HG02623 (cell line): ENCODE data around the gene AKNA.

ENCODE experiments used
- ATAC-seq: cut with Tn5 transposase; IDR thresholded peaks from one replicate; pipeline ENCODE4 v1.9.1; 2021; ENCODE audit warnings: moderate library complexity; ENCODE audit not compliant: unreplicated experiment

Gene AKNA

DNA sequence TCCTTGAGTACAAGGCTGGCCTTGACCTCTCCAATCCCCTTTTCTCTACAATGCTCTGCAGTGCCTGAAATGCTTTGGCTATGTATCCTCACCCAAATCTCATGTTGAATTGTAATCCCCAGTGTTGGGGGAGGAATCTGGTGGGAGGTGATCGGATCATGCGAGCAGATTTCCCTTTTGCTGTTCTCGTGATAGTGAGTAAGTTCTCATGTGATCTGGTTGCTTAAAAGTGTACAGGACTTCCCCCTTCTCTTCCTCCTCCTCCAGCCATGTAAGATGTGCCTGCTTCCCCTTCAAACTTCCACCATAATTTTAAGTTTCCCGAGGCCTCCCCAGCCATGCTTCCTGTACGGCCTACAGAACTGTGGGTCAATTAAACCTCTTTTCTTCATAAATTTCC is 28.5 kb upstream of the AKNA start:
- ATAC-seq, result no peak

DNA sequence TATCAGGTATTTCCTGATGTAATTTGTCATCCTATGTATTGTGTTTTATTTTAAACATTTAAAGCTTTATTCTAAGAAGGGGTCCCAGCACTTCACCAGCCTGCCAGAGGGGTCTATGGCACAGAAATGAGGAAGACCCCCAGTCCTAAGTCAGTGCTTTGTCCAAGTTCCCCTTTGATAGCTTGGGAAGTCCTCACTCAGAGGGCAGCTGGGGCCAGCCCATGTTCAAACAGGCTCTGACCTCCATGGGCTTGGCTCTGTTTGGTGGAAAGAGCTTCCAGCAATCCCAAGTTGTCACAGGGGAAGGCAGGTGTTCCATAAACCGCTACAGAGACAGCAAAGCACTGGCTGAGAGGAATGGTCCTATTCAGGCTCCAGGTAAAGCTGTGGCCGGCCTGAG is 26.6 kb upstream of the AKNA start:
- no peak for ATAC-seq

DNA sequence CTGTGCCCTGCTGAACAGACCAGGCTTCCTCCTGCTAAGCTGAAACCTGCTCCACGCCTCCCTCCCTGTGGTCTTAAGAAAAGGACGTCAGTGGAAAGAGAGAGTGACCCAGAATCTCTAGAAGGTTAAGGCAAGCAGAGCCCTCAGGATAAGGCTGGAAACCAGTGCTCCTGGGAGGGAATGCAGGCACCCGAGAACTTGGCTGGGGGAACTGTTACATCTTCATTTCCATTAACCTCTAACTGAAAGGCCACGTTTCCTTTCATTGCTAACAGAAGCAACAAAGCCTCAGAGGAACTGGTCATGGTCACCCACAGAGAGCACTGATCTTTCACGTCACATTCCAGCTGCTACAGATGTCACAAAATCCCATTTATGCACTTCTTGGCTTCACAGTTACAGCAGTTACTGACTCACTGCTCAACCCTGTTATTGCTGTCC is 26.1 kb upstream of the AKNA start:
- no peak for ATAC-seq

DNA sequence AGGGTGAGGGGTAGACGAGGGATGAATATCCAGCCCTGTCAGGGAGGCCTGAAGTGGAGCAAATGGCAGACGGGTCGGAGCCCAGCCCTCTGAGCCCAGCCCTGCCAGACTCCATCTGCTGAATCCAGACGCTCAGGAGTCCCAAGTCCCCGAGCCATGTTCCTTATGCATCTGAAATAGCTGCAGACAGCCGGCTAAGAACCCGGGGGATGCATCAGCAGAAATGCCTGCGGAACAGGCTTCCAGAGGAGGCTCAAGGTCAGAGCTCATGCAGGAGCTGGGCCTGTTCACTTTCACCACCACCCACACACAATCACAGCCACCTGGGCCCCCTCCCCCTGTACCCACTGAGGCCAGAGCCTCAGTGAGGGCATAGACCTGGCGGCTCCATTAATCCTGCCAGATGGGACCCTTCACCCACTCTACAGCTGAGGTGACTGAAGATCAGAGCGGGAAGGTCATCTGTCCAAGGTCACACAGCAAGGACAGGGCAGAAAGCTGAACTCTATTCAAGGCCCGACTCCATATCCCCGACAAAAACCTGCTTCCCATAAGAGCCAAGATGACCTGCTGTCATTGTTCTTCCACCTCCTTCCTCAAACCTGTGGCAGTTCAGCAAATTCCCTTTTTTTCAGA is 24.4 kb upstream of the AKNA start:
- no peak for ATAC-seq

DNA sequence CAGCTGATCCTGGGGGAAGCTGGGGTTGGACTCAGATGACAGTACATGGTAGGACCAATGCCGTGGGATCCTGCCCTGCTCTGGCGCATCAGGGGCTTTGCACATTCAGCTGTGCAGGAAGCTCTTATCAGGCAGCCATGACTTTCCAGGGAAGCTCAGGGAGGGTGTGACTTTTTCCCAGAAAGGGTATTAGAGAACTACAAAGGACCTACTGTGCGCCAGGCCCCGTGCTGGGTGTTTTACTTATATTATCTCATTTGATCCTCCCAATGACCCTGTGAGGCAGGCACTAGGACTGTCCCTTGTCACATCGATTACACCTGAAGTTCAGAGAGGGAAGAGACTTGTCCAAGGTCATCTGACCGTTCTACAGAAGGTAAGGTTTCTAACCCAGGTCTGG is 23.7 kb upstream of the AKNA start:
- no peak for ATAC-seq

DNA sequence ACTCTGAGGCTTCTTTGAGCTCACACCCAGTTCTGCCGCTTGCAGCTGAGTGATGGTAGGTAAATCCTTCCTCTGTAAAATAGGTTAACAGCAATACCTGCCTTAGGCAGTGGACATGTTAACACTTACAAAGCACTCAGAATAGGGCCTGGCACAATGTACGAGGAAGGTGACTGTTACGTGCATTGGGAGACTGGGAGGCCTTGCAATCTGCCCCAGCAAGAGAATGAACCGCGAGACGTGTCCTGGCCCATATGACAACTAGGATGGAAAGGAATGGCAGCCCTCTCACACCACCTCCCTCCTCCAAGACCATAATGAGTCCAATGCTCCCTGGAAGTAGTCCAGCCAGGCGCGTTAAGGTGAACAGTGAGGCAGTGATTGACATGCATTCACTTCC is 23.1 kb upstream of the AKNA start:
- no peak for ATAC-seq

DNA sequence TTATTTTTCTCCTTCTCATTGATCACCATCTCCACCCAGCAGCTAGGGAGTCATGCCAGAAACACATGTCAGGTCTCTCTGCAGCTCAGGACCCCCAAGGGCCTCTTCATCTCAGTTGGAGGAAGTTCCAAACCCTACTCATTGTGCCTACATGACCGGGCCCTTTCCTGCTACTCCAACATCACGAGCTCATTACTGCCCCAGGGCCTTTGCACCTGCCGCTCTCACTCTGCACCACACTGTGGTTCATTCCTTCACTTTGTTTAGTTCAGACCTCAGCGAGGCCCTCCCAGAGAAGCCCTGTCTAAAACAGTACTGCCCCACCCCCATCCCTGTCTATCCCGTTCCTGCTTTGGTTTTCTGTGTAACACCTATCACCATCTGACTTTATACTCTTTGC is 22.1 kb upstream of the AKNA start:
- no peak for ATAC-seq

DNA sequence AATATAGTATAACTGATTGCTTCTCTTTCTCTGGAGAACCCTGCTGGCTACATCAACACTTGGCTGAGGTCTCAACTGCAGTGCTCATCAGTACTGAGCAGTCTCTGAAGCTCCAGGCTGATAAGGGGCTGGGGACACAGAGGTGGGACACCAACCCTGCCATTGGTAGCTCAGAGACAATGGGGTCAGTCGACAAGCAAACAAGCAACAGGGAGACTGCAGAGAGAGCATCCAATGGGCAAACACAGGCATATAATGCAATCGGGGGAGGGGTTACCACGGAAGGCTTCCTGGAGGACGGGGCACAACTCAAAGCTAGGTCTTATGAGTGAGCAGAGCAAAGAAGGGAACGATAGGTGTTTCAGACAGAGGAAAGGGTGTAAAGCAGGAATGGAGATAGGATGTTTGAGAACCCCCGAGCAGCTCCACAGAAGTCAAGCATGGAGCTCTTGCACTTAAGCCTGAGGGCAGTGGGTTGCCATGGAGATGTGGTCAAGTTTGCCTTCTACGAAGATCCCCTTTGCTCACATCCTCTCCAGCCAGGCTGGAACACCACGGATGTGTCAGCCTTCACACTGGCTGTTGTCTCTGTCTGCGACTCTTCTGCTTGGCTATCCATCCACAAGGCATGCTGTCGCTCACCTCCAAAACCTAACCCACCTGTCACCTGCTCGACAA is 21.5 kb upstream of the AKNA start:
- ATAC-seq, result no peak

DNA sequence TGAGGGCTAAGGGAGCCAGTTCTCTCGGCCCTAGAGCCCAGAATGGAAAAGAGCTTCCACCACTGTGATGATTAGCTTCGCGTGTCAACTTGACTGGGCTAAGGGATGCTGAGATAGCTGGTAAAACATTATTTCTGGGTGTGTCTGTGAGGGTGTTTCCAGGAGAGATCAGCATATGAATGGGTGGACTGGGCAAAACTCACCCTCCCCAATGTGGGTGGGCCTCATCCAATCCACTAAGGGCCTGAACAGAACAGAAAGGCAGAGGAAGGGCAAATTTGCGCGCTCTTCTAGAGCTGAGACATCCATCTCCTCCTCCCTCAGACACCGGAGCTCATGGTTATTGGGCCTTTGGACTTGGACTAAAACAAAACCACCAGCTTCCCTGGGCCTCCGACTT is 20.9 kb upstream of the AKNA start:
- no peak for ATAC-seq

DNA sequence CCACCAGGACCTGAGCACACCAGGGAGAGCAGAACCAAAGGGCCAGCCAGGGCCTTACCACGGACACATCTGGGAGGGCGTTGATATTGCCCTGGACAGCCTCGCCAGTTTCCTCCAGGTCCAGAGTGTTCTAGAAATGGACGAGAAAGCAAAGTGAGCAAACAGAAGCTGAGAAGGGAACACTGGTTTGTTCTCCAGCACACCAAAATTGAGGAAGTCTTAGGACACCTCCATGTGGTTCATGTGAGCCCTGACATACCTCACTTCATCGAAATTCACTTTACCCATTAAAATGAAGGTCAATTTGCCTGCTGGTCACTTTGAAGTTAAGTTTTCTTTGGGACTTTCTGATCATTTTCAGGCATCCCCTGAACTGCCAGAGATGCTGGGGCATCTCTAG is 20.1 kb upstream of the AKNA start:
- ATAC-seq, result no peak

DNA sequence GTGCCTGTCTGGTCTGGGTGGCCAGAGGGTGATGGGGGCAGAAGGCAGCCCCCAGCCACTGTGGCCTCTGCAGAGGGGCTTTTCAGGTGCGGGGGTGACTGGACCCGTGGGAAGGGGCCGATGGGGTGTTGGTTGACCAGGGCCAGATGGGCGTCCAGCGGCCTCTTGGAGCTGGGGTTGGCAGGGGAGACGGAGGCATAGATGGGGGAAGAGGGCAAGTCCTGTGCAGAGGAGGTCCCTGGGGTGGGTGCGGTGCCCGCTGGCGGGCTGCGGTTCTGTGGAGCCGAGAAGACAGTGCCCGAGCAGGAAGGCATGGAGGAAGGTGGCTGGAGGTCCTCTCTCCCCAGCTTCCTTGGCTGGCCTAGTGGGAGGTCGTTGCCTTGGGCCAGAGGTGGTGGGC is 18.7 kb upstream of the AKNA start:
- no peak for ATAC-seq

DNA sequence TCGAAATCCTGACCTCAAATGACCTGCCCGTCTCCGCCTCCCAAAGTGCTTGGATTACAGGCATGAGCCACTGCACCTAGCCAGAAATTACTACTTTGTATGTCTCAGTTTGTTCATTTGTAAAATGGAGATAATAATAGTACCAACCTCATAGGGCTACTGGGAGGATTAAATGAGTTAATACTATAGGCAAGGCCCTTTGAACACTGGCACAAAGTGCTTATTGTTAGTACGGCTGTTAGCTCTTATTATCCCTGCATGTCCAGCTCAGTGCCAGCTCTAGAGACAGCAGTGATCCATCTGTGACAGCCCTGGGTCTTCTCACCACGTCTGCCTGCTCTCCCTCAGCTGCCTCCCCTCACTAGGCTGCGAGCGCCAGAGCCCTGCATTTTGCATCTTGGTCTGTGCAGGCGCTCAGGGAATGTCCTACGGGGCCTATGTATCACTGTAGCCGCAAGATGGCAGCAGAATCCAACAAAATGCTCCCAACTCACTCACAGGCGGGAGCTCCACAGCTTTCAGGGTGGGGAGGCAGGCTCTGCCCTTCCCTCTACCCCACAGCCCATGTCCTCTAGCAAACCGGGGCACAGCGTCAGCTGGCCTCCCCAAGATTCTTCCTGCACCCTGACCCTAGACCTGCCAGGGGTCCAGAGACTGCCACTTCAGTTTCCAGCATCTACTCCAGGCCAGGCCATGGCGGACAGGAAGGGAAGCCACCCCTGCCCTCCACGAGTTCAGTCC is 17.7 kb upstream of the AKNA start:
- peak; percentile 90 for ATAC-seq

DNA sequence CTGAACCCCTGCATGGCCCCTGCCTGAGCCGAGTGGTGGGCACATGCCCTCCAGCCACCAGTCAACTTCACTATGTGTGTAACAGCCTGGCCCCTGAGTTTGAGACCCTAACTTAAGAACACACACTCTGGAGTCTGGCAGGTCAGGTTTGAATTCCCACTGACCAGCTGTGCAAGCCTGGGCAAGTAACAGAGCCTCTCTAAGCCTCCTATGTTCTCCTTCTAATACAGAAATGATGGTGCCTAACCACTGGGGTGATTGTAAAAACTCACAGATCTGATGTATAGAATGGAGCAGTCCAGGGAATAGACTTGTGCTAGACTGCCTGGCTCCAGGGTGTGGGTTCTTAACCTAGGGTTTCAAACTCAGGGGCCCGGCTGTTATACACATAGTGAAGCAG is 16.7 kb upstream of the AKNA start:
- no peak for ATAC-seq

DNA sequence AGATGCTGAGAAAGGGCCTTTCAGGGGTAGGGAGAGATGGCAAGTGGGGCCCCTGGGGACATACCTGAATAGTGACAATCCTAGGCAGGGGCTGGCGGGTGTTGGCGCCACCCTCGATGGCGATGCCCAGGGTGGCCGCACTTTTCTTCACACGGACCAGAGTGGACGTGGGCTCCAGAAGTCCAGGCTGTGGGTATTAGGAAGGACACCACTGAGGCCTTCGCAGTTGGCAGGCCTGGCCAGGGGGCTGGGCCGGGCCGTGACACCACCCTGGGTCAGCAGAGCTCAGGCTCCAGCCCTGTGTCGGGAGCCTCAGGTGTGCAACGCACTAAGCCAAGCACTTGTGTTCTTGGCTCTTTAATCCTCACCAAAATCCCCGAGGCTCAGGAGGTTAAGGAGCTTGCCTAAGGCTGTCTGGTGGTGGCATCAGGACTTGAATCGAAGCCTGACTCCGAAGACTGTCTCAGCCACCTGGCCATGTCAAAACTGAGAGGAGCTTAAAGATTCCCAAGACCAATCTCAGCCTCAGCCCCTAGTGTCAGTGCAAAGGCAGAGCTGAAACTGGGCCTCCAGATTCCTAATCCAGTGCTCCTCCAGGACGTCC is 15.5 kb upstream of the AKNA start:
- no peak for ATAC-seq

DNA sequence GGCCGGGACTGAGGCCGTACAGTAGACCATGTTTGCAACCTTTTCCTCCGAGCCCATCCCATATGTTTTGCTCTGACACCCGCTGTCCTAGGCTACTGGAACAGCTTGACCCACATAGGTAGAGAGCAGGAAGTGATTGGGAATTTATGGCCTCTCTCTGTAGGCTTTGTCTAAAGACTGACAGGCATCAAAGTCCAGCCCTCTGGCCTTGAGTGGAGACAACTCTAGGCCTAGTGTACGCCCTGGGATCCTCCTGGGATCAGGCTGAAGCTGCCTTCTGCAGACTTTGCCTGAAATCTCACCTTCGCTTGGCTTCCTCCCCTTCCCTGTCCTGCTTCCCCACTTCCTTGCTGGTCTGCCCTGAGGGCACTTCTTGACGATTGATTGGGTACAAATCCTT is 13.6 kb upstream of the AKNA start:
- no peak for ATAC-seq

DNA sequence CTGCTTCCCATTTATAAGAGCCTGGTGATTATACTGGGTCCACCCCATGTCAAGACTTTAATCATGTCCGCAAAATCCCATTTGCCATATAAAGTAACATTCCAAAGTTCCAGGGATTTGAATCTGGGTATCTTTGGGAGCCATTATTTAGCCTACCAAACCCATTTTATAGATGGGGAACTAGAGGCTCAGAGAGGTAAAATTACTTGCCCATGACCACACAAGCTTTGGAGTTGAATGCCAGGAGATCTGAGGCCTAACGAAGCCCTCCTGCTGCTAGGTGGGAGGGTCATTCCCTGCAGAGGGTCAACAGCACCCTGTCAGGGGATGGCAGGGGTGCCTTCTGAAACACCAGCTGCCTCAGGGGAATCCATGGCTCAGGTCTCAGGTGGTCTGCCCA is 13.0 kb upstream of the AKNA start:
- ATAC-seq, result no peak

DNA sequence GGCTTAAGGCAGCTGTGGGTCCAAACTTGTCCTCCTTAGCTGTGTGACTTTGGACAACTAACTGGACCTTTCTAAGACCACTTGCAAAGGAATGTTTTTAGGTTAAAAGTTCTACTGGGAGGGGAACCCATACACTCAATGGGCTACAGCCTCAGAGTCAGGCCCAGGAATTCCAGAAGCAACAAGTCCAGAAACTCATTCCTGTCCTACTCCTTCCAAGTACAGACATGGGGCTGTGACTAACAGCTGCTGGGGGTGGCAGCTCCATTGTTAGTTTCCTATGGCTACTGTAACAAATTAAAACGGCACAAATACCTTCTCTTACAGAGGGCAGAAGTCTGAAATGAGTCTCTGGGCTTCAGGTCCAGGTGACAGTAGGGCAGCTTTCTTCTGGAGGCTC is 12.4 kb upstream of the AKNA start:
- ATAC-seq, result no peak

DNA sequence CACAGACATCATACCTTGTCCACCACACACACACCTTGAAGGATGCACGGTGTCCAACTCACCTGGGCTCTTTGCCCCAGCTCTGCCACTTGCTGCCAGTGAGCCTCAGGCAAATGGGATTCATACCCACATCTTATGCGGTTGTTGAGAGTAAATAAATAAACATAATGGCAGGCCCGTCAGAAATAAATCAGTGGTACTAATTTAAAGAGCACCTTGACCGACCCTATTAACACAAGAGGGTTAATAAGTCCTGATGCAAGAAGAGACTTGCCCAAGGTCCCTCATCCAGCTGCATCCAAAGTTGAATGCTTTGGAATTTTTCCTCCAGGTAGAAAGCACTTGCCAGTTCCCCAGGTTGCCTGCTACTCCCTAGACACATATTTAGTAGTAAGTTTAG is 11.6 kb upstream of the AKNA start:
- no peak for ATAC-seq

DNA sequence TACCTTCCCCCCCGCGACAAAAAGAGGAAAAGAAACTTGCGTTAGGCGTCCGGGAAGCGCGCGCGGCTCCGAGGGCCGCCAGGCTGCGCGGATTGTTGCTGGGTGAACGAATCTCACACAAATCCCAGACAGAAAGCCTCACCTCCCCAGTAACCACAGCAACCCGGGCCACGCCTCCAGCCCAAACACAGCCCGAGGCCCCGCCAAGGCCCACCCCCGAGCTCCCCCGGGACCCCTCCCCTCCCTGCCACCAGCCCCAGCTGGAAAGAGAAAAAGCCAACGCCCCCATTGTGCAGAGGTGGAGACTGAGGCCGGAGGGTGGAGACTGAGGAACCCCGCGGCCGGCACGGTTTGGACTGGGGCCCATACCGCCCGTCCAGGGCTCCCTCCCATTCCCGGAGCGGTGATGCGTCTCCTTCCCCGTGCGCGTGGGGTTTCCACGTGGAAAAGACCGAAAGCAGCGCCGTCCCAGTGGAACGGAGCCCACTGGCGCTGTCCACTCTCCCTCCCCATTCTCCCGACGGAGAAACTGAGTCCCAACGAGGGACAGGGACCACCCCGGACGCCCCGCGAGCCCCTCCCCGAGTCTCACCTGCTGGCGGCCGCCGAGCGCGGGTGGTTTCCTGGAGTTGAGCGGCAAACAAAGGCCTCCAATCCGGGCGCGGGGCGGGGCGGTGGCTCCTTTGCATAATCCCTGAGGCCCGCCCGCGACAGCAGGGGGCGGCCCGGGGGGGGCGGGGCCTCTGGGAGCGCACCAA is 10.2 kb upstream of the AKNA start:
- ATAC-seq, result peak; percentile 78

DNA sequence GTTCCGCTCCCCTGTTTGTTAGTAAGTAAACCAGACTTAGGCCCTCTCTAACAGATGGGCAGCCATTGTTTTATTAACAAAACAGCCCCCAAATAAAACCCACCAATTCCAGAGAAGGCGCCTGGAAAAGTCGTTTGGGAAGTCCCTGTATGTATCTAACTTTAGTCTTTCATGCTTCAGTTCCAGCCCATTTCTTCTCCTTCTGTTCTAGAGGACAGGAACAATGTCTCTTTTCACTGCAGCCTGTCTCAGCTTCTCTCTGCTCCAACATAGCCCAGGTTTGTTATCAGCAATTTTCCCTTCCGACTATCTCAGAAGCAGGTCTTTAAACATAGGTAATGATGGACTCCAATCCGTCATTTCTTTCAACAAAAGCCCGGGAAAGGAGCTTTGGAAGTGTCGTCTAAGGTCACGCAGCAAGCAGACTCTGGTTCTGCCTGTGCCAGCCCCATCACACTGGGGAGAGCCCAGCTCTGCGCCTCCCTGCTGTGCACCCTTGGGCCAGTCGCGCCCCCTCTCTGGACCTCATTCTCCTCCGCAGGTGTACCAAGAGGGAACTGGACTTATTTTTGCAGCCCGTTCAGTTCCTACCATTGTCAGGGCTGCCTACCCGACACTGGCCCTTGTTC is 9.6 kb upstream of the AKNA start:
- no peak for ATAC-seq
